ENCODE results near the gene UFC1. TPM values are rescaled to one million over a fixed set of nuclear protein-coding genes. Genes with fewer than 3 reads are reported as not detected.

UFC1 gene
- 95.0 and 102 TPM in 2 replicates for total RNA-seq

GRCh38 chr1:161153682-161154337 is at the start of gene UFC1:
UFC1 (plus strand) TSS chr1:161153978; CDS start chr1:161153998, 20 bp downstream.

GRCh38 chr1:161117759-161118581 is 35.8 kb upstream of the UFC1 start, which contains the start of the genes NIT1 and PFDN2:
NIT1 (plus strand) TSS chr1:161118105; CDS start chr1:161118177, 72 bp downstream.
PFDN2 (minus strand) TSS chr1:161118037; CDS start chr1:161118026, 11 bp downstream.

GRCh38 chr1:161132410-161133219 is 21.2 kb upstream of the UFC1 start, which contains the start of gene DEDD:
DEDD (minus strand) TSS chr1:161132667; CDS start chr1:161124462, 8,205 bp downstream.

GRCh38 chr1:161159087-161159912 is 5.5 kb downstream of the UFC1 start, which contains the start of gene USP21:
USP21 (plus strand) TSS chr1:161159500; CDS start chr1:161160641, 1,141 bp downstream.

GRCh38 chr1:161165742-161166668 is 12.2 kb downstream of the UFC1 start, which contains the start of gene PPOX:
PPOX (plus strand) TSS chr1:161166426; CDS start chr1:161166848, 422 bp downstream.

GRCh38 chr1:161177112-161177935 is 23.5 kb downstream of the UFC1 start, which contains the start of gene B4GALT3:
B4GALT3 (minus strand) TSS chr1:161177507; CDS start chr1:161176060, 1,447 bp downstream.

GRCh38 chr1:161198897-161199431 is 45.2 kb downstream of the UFC1 start, which contains the start of gene ADAMTS4:
ADAMTS4 (minus strand) TSS chr1:161199054; CDS start chr1:161198627, 427 bp downstream.

GRCh38 chr1:161201836-161202712 is 48.3 kb downstream of the UFC1 start, which contains the start of gene NDUFS2:
NDUFS2 (plus strand) TSS chr1:161202367; CDS start chr1:161202386, 19 bp downstream.

Small RNA genes within 50 kb of the gene (small RNA-seq; reads per million reads assigned to genes)
- gene RF01225, result not detected

Other genes starting within 250 kb of the UFC1 start
- 0.27 TPM in 1 of 2 replicates, not detected in the other for gene ITLN2, start 199.2 kb upstream of the UFC1 start, total RNA-seq
- 110 and 113 TPM in 2 replicates for gene F11R, start 132.8 kb upstream of the UFC1 start, total RNA-seq
- 7.4 and 50.5 TPM in 2 replicates for gene TSTD1, start 115.0 kb upstream of the UFC1 start, total RNA-seq
- 53.0 and 54.7 TPM in 2 replicates for gene USF1, start 108.0 kb upstream of the UFC1 start, total RNA-seq
- not detected in 2 replicates for gene ARHGAP30, start 84.1 kb upstream of the UFC1 start, total RNA-seq
- 0.14 and 0.40 TPM in 2 replicates for gene NECTIN4, start 64.4 kb upstream of the UFC1 start, total RNA-seq
- 0.79 and 0.80 TPM in 2 replicates for gene KLHDC9, start 55.6 kb upstream of the UFC1 start, total RNA-seq
- gene PFDN2, start 35.9 kb upstream of the UFC1 start, total RNA-seq, result 54.3 and 55.2 TPM in 2 replicates
- 17.6 and 18.9 TPM in 2 replicates for gene NIT1, start 35.9 kb upstream of the UFC1 start, total RNA-seq
- 28.6 and 31.4 TPM in 2 replicates for gene DEDD, start 21.3 kb upstream of the UFC1 start, total RNA-seq
- 8.1 and 9.5 TPM in 2 replicates for gene USP21, start 5.5 kb downstream of the UFC1 start, total RNA-seq
- gene PPOX, start 12.4 kb downstream of the UFC1 start, total RNA-seq, result 11.6 and 16.4 TPM in 2 replicates
- 25.7 and 31.5 TPM in 2 replicates for gene B4GALT3, start 23.5 kb downstream of the UFC1 start, total RNA-seq
- 35.9 and 90.2 TPM in 2 replicates for gene ADAMTS4, start 45.1 kb downstream of the UFC1 start, total RNA-seq
- 109 and 111 TPM in 2 replicates for gene NDUFS2, start 48.4 kb downstream of the UFC1 start, total RNA-seq
- not detected in 2 replicates for gene FCER1G, start 61.3 kb downstream of the UFC1 start, total RNA-seq
- not detected in 2 replicates for gene APOA2, start 69.7 kb downstream of the UFC1 start, total RNA-seq
- 12.6 and 14.9 TPM in 2 replicates for gene TOMM40L, start 72.1 kb downstream of the UFC1 start, total RNA-seq
- gene NR1I3, start 84.2 kb downstream of the UFC1 start, total RNA-seq, result not detected in 2 replicates
- not detected in 2 replicates for gene PCP4L1, start 104.8 kb downstream of the UFC1 start, total RNA-seq
- gene MPZ, start 156.0 kb downstream of the UFC1 start, total RNA-seq, result 1.2 and 1.3 TPM in 2 replicates
- 33.9 and 45.9 TPM in 2 replicates for gene SDHC, start 160.4 kb downstream of the UFC1 start, total RNA-seq
- not detected in 2 replicates for gene CFAP126, start 213.9 kb downstream of the UFC1 start, total RNA-seq

Data from thoracic aorta endothelial cell (primary cell).